Activated naive CD8-positive, alpha-beta T cell (primary cell): ENCODE measurements around the gene PPP1CC.
"Not testable (repeated sequence)": the region's sequence is repeated elsewhere in the genome, so short reads cannot be mapped to it uniquely, and the experiment has no call there.

Experiments used
- H3K27ac Mint-ChIP-seq: one replicate; pipeline ENCODE4 v1.8.0; 2021; ENCODE audit warnings: mixed read lengths
- H3K27me3 Mint-ChIP-seq: one replicate; pipeline ENCODE4 v1.8.0; 2021; ENCODE audit warnings: mixed read lengths
- H3K36me3 Mint-ChIP-seq: one replicate; pipeline ENCODE4 v1.8.0; 2021; ENCODE audit warnings: mixed read lengths
- H3K4me1 Mint-ChIP-seq: one replicate; pipeline ENCODE4 v1.8.0; 2021; ENCODE audit warnings: low read depth, mixed read lengths
- H3K4me3 Mint-ChIP-seq: one replicate; pipeline ENCODE4 v1.8.0; 2021; ENCODE audit warnings: mild to moderate bottlenecking, mixed read lengths
- H3K9me3 Mint-ChIP-seq: one replicate; pipeline ENCODE4 v1.8.0; 2021; ENCODE audit warnings: low read depth, mixed read lengths

PPP1CC gene

GRCh38 chr12:110742096-110742717, 484 bp downstream of the PPP1CC start:
- Mint-ChIP-seq H3K4me1 (peaks cover 48% of the 10 kb centered on the region), H3K27ac (peak overlapping the region; percentile 98), H3K4me3 (peak overlapping the region; percentile 99), H3K27me3 (no peaks in the 10 kb centered on the region), H3K36me3 (peaks cover 3% of the 10 kb centered on the region), H3K9me3 (no peaks in the 10 kb centered on the region)

DNA sequence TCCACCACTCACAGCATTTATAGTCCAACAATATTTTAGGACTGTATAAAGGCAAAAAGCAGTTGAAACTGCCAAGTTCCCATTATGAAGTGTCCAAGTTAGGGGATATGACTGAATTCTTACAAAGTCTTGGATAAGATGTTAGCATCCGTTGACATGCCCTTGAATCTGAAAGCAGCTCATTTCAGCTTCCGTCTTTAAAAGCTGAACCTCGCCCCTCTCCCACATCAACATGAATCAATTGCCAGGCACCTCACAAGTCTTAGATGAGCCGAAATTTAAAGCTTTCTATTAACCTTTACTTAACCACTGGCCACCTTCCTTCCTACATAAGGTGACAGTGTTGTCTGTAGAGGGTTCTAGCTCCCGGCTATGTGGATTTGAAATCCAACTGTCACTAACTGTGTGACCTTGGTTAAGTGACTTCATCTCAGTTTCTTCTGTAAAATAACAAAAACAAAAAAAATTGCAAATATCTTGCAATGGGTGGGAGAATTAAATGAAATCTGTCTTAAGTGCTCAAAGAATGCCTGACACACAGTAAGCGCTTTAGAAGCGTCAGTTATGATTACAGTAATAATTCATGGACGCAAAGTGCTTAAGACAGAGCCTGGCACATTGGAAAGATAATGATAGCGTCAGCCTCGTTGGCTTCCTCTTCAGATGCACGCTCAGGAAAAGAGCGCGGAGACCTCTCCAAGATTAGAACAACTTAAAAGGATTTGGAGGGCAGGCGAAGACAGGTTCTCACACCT, 1.2 kb downstream of the PPP1CC start:
- Mint-ChIP-seq H3K9me3 (no peaks in the 10 kb centered on the region), H3K27me3 (no peaks in the 10 kb centered on the region), H3K4me1 (peaks cover 53% of the 10 kb centered on the region), H3K36me3 (peaks cover 3% of the 10 kb centered on the region), H3K4me3 (peak overlapping the region; percentile 99), H3K27ac (peak overlapping the region; percentile 98)

- H3K27ac Mint-ChIP-seq = peak overlapping the region; percentile 89
- H3K36me3 Mint-ChIP-seq = peaks cover 3% of the 10 kb centered on the region
- peak overlapping the region; percentile 99 for H3K4me3 Mint-ChIP-seq
- no peaks in the 10 kb centered on the region for H3K27me3 Mint-ChIP-seq
- H3K4me1 Mint-ChIP-seq = peaks cover 61% of the 10 kb centered on the region
- no peaks in the 10 kb centered on the region for H3K9me3 Mint-ChIP-seq
These were observed 2.8 kb downstream of the PPP1CC start for GRCh38 chr12:110739894-110740293.

DNA sequence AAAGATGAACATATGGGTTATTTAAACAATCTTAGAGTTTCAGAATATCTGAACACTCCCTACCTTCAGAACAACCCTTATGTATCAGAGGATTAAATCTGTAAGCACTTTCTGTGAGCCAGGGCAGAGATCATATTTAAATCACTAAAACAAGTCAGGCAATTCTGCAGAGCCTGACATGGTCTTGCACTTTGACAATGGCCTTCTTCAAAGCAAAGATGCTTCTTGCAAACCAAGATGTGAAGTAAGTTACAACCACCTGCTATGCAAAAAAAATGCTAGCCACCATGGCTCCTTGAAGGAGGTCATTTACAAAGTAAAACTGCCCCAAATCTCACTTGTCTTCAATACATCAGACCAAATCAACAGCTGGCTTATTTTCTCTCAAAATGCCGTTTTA, 3.2 kb downstream of the PPP1CC start:
- Mint-ChIP-seq H3K4me1 (peaks cover 64% of the 10 kb centered on the region), H3K4me3 (peak overlapping the region; percentile 99), H3K9me3 (no peaks in the 10 kb centered on the region), H3K27ac (peak overlapping the region; percentile 89), H3K36me3 (peaks cover 3% of the 10 kb centered on the region), H3K27me3 (no peaks in the 10 kb centered on the region)

GRCh38 chr12:110737532-110737931, 5.2 kb downstream of the PPP1CC start:
- H3K27me3 Mint-ChIP-seq = no peaks in the 10 kb centered on the region
- H3K4me1 Mint-ChIP-seq = peaks cover 71% of the 10 kb centered on the region
- H3K9me3 Mint-ChIP-seq = no peaks in the 10 kb centered on the region
- peak overlapping the region; percentile 84 for H3K4me3 Mint-ChIP-seq
- peaks cover 3% of the 10 kb centered on the region for H3K36me3 Mint-ChIP-seq
- H3K27ac Mint-ChIP-seq = peak overlapping the region; percentile 86

DNA sequence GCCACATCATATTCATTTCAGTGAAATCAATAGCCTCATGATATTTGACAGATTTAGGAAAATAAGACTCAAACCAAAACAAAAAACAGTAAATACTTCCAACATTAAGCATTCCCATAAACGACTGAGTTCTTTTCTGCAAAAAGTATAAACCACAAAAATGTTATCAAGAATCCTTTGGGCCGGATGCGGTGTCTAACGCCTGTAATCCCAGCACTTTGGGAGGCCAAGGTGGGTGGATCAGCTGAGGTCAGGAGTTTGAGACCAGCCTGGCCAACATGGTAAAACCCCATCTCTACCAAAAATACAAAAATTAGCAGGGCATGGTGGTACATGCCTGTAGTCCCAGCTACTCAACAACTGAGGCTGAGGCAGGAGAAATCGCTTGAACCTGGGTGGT, 5.7 kb downstream of the PPP1CC start:
- Mint-ChIP-seq H3K4me1 (peaks cover 76% of the 10 kb centered on the region), H3K4me3 (peak overlapping the region; percentile 56), H3K27ac (peak overlapping the region; percentile 86)
- H3K9me3 Mint-ChIP-seq, H3K27me3 Mint-ChIP-seq, H3K36me3 Mint-ChIP-seq: not testable (repeated sequence)

DNA sequence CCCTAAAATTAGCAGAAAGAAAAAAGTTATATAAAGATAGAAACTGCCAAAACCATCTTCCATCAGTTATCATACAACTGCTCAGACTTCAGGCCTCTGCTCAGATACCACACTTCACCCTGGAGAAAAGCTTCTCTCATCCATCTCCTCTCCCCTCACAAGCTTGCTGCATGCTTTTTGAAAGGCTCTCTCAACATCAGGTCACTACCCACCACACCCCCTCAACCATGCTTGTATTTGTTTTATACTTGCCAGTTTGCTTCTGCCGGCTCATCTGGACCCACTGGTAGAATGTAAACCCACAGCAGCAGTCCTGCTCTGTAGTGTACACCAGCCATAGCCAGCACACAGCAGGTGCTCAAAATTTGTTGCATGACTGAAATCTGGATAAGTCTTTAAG, 8.8 kb downstream of the PPP1CC start:
- Mint-ChIP-seq H3K27me3 (no peaks in the 10 kb centered on the region), H3K9me3 (no peaks in the 10 kb centered on the region), H3K4me3 (peak overlapping the region; percentile 2), H3K27ac (peak overlapping the region; percentile 29), H3K4me1 (peaks cover 78% of the 10 kb centered on the region), H3K36me3 (peaks cover 2% of the 10 kb centered on the region)

- Mint-ChIP-seq H3K9me3 (no peaks in the 10 kb centered on the region), H3K4me3 (peak overlapping the region; percentile 25), H3K27ac (peak overlapping the region; percentile 23), H3K36me3 (peaks cover 2% of the 10 kb centered on the region), H3K27me3 (no peaks in the 10 kb centered on the region), H3K4me1 (peaks cover 76% of the 10 kb centered on the region)
These were observed 9.5 kb downstream of the PPP1CC start for GRCh38 chr12:110733089-110733715.

- H3K27me3 Mint-ChIP-seq = no peaks in the 10 kb centered on the region
- peak overlapping the region; percentile 23 for H3K27ac Mint-ChIP-seq
These were observed 10.1 kb downstream of the PPP1CC start for GRCh38 chr12:110732572-110732971.

GRCh38 chr12:110731479-110731878, 11.2 kb downstream of the PPP1CC start:
- Mint-ChIP-seq H3K9me3 (no peaks in the 10 kb centered on the region), H3K27me3 (no peaks in the 10 kb centered on the region), H3K4me3 (no peak overlapping the region), H3K36me3 (peaks cover 2% of the 10 kb centered on the region), H3K4me1 (peaks cover 71% of the 10 kb centered on the region), H3K27ac (peak overlapping the region; percentile 70)

More at GRCh38 chr12:110732572-110732971, 10.1 kb downstream of the PPP1CC start:
- no peaks in the 10 kb centered on the region for H3K9me3 Mint-ChIP-seq
- peak overlapping the region; percentile 25 for H3K4me3 Mint-ChIP-seq
- H3K4me1 Mint-ChIP-seq = peaks cover 75% of the 10 kb centered on the region
- H3K36me3 Mint-ChIP-seq = peaks cover 2% of the 10 kb centered on the region

DNA sequence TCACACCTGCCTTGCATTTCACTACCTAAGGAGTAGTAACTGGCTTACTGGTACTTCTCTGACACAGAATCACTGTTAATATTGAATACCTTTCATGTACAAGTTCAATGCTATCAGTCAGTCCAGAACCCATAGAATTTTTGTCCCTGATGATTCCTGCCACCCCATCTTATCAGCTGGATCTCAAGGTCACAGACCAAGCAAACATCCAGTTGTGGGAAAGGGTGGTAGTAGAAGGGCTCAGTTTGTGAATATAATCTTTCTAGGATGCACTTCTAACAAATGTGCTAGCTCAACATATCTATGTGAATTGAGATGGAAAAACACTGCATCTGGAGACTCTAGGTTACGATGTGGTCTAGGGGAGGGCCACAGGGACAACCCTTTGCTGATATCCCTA, 14.1 kb downstream of the PPP1CC start:
- Mint-ChIP-seq H3K9me3 (no peaks in the 10 kb centered on the region), H3K27ac (no peak overlapping the region), H3K4me3 (peak overlapping the region; percentile 21), H3K36me3 (peaks cover 4% of the 10 kb centered on the region), H3K27me3 (no peaks in the 10 kb centered on the region), H3K4me1 (peaks cover 66% of the 10 kb centered on the region)

DNA sequence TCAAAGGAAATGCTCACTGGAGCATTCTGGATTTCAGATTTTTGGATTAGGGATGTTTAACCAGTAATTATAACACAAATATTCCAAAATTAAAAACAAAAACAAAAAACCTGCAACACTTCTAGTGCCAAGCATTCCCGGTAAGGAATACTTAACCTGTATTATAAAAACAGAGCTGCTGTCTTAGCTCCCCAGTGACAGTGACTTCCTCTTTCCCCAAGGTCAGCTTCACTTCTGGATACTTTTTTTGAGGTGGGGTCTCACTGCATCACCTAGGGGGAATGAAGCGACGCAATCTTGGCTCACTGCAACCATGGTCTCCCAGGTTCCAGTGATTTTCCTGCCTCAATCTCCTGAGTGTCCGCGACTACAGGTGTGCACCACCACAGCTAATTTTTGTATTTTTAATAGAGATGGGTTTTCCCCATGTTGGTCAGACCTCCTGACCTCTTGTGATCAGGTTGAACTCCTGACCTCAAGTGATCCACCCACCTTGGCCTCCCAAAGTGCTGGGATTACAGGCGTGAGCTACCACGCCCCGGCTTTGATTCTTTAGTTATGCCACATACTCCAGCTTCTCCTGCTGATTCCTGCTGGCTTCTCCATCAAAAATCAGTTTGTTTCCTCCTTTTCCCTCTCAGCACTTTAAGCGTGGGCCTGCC, 15.9 kb downstream of the PPP1CC start:
- H3K4me3 Mint-ChIP-seq = no peak overlapping the region
- peaks cover 48% of the 10 kb centered on the region for H3K4me1 Mint-ChIP-seq
- H3K27me3 Mint-ChIP-seq = no peaks in the 10 kb centered on the region
- H3K27ac Mint-ChIP-seq = peak overlapping the region; percentile 81
- no peaks in the 10 kb centered on the region for H3K9me3 Mint-ChIP-seq
- peaks cover 4% of the 10 kb centered on the region for H3K36me3 Mint-ChIP-seq

DNA sequence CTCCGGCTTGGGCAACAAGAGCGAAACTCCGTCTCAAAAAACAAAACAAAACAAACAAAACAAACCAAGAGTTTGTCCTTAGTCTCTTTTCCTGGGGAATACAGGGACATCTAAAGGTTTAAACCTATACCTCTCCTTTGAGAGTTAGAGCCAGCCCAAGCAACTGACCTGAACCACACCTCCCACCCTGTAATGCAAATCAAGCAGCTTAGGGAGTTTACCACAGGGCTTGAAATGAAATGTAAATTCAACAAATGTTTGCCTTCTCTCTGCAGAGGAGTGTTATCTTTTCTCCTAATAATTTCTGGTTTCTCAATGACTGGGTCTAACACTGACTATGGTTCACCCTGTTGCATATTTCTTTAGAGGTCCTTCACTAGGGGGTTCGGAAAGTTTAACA, 16.7 kb downstream of the PPP1CC start:
- peak overlapping the region; percentile 64 for H3K27ac Mint-ChIP-seq

GRCh38 chr12:110725267-110725666, 17.4 kb downstream of the PPP1CC start:
- Mint-ChIP-seq H3K4me1 (peaks cover 34% of the 10 kb centered on the region), H3K4me3 (no peak overlapping the region), H3K9me3 (no peaks in the 10 kb centered on the region), H3K27me3 (no peaks in the 10 kb centered on the region), H3K27ac (peak overlapping the region; percentile 82), H3K36me3 (peaks cover 6% of the 10 kb centered on the region)

More for the DNA sequence above, 16.7 kb downstream of the PPP1CC start:
- H3K9me3 Mint-ChIP-seq = no peaks in the 10 kb centered on the region
- H3K4me3 Mint-ChIP-seq = no peak overlapping the region
- peaks cover 41% of the 10 kb centered on the region for H3K4me1 Mint-ChIP-seq
- peaks cover 2% of the 10 kb centered on the region for H3K36me3 Mint-ChIP-seq
- no peaks in the 10 kb centered on the region for H3K27me3 Mint-ChIP-seq

- not testable (repeated sequence) for H3K4me3 Mint-ChIP-seq, H3K27me3 Mint-ChIP-seq, H3K27ac Mint-ChIP-seq, H3K9me3 Mint-ChIP-seq
- Mint-ChIP-seq H3K4me1 (peaks cover 25% of the 10 kb centered on the region), H3K36me3 (peaks cover 19% of the 10 kb centered on the region)
These were observed 19.8 kb downstream of the PPP1CC start for GRCh38 chr12:110722892-110723291.
